HL-60 (cell line): ENCODE data around the gene PIGR.

Experiments
- DNase-seq, 2 experiments: peaks; one replicate each; pipeline ENCODE4 v3.0.0-alpha.2; 2010 to 2020; ENCODE audit warnings: low read depth in 1 of 2, low spot score in 1 of 2
- H3K27ac ChIP-seq: fragments of 250-450 bp; sonication (Bioruptor Pico); replicated peaks from 2 replicates; pipeline ENCODE4 v1.5.1; 2020; ENCODE audit warnings: mild to moderate bottlenecking, moderate library complexity
- H3K27me3 ChIP-seq: fragments of 250-450 bp; sonication (Bioruptor Pico); 2 replicates; pipeline ENCODE4 v1.5.1; 2021; ENCODE audit warnings: mild to moderate bottlenecking, moderate library complexity; ENCODE audit not compliant: insufficient read depth, poor library complexity, severe bottlenecking
- H3K4me3 ChIP-seq: replicated peaks from 2 replicates; pipeline ENCODE4 v1.5.1; 2011; ENCODE audit warnings: mild to moderate bottlenecking, control low read depth, low read length; ENCODE audit not compliant: insufficient read depth
- CTCF ChIP-seq: IDR thresholded peaks from one replicate; pipeline ENCODE4 v1.5.1; 2011; ENCODE audit warnings: low read length, control low read depth, inconsistent platforms; ENCODE audit not compliant: insufficient read depth
- GABPA ChIP-seq: IDR thresholded peaks from 2 replicates; pipeline ENCODE4 v1.6.1; 2012; ENCODE audit warnings: low read depth
- POLR2AphosphoS5 ChIP-seq: IDR thresholded peaks from 2 replicates; pipeline ENCODE4 v1.6.1; 2012; ENCODE audit warnings: low read depth
- REST ChIP-seq: IDR thresholded peaks from 2 replicates; pipeline ENCODE4 v1.6.1; 2012; ENCODE audit warnings: low read depth; ENCODE audit not compliant: insufficient replicate concordance
- SPI1 ChIP-seq: IDR thresholded peaks from 2 replicates; pipeline ENCODE4 v1.6.1; 2012; ENCODE audit warnings: low read depth, mild to moderate bottlenecking, borderline replicate concordance

The PIGR gene

GRCh38 chr1:206891412-206891811, 54.9 kb downstream of the PIGR start:
- H3K27me3 ChIP-seq: peaks cover 16% of the 10 kb centered on the region
- H3K27ac ChIP-seq: no peak overlapping the region
- H3K4me3 ChIP-seq: no peak overlapping the region
- TF ChIP-seq SPI1 (no peak), GABPA (no peak), POLR2AphosphoS5 (no peak)
- no peak for DNase-seq

GRCh38 chr1:206890125-206891060, 55.9 kb downstream of the PIGR start:
- peaks cover 16% of the 10 kb centered on the region for H3K27me3 ChIP-seq
- no peak for TF ChIP-seq POLR2AphosphoS5
- no peak for TF ChIP-seq SPI1
- TF ChIP-seq GABPA: no peak
- no peak for TF ChIP-seq REST
- TF ChIP-seq CTCF: no peak
- DNase-seq: no peak
- H3K27ac ChIP-seq: no peak overlapping the region
- H3K4me3 ChIP-seq: no peak overlapping the region

- peaks cover 18% of the 10 kb centered on the region for H3K27me3 ChIP-seq
- no peak for DNase-seq
- TF ChIP-seq GABPA: no peak
- no peak for TF ChIP-seq POLR2AphosphoS5
- TF ChIP-seq SPI1: no peak
- TF ChIP-seq REST: no peak
- TF ChIP-seq CTCF: no peak
- no peak overlapping the region for H3K27ac ChIP-seq
- H3K4me3 ChIP-seq: no peak overlapping the region
Observed at GRCh38 chr1:206887701-206888100, 58.6 kb downstream of the PIGR start.

- no peak overlapping the region for H3K4me3 ChIP-seq
- no peak overlapping the region for H3K27ac ChIP-seq
- H3K27me3 ChIP-seq: peaks cover 14% of the 10 kb centered on the region
- no peak for DNase-seq
- TF ChIP-seq SPI1 (no peak), GABPA (no peak), CTCF (no peak), POLR2AphosphoS5 (no peak), REST (no peak)
Observed at GRCh38 chr1:206886831-206887230, 59.4 kb downstream of the PIGR start.
